Mesenchymal stem cell (in vitro differentiated cells and primary cell): ENCODE results near the gene NXF2. TPM values are rescaled to one million over a fixed set of nuclear protein-coding genes. Genes with fewer than 3 reads are reported as not detected.
"Not testable (repeated sequence)": the region's sequence is repeated elsewhere in the genome, so short reads cannot be mapped to it uniquely, and the experiment has no call there.

ENCODE experiments used
- DNase-seq: peaks from one replicate; pipeline ENCODE4 v3.0.0-alpha.2; 2013
- H2AFZ ChIP-seq: one replicate; pipeline ENCODE4 v1.6.1; 2013; ENCODE audit warnings: low read depth, mild to moderate bottlenecking, control low read depth, inconsistent platforms, low read length, moderate library complexity
- H2AK5ac ChIP-seq: 2 replicates; pipeline ENCODE4 v1.6.1; 2013; ENCODE audit warnings: low read length, moderate library complexity, mild to moderate bottlenecking, inconsistent platforms; ENCODE audit not compliant: severe bottlenecking
- H2BK120ac ChIP-seq: one replicate; pipeline ENCODE4 v1.6.1; 2013; ENCODE audit warnings: low read depth, mild to moderate bottlenecking, inconsistent platforms, low read length, moderate library complexity
- H2BK12ac ChIP-seq, 2 experiments: one replicate each; pipeline ENCODE4 v1.6.1; 2013; ENCODE audit warnings: inconsistent platforms in 2 of 2, low read length in 2 of 2, mild to moderate bottlenecking in 2 of 2, moderate library complexity in 2 of 2, control low read depth in 1 of 2
- H2BK15ac ChIP-seq: one replicate; pipeline ENCODE4 v1.6.1; 2013; ENCODE audit warnings: mild to moderate bottlenecking, low read depth, inconsistent platforms; ENCODE audit not compliant: poor library complexity, severe bottlenecking
- H2BK5ac ChIP-seq: 2 replicates; pipeline ENCODE4 v1.6.1; 2013; ENCODE audit warnings: low read depth, mild to moderate bottlenecking, low read length, control low read depth, inconsistent platforms; ENCODE audit not compliant: poor library complexity, severe bottlenecking
- H3K14ac ChIP-seq, 2 experiments: one replicate each; pipeline ENCODE4 v1.6.1; 2013; ENCODE audit warnings: inconsistent platforms in 2 of 2, low read length in 2 of 2, control low read depth in 1 of 2, mild to moderate bottlenecking in 1 of 2, moderate library complexity in 1 of 2
- H3K18ac ChIP-seq, 2 experiments: one replicate each; pipeline ENCODE4 v1.6.1; 2013; ENCODE audit warnings: inconsistent platforms in 2 of 2, low read length in 2 of 2, control low read depth in 1 of 2, low read depth in 1 of 2, mild to moderate bottlenecking in 1 of 2
- H3K23ac ChIP-seq, 2 experiments: one replicate each; pipeline ENCODE4 v1.6.1; 2013; ENCODE audit warnings: inconsistent platforms in 2 of 2, low read length in 2 of 2, mild to moderate bottlenecking in 2 of 2, moderate library complexity in 2 of 2, control low read depth in 1 of 2
- H3K27ac ChIP-seq: 2 replicates; pipeline ENCODE4 v1.5.1; 2013; ENCODE audit warnings: mild to moderate bottlenecking, moderate library complexity, low read length, control low read depth, inconsistent platforms; ENCODE audit not compliant: poor library complexity, severe bottlenecking
- H3K27me3 ChIP-seq, 2 experiments: 2 replicates each; pipeline versions ENCODE4 v1.6.1 to v1.7.0; 2013; ENCODE audit warnings: low read length in 2 of 2, mild to moderate bottlenecking in 2 of 2, moderate library complexity in 2 of 2, control low read depth in 1 of 2, inconsistent platforms in 1 of 2; ENCODE audit not compliant: control insufficient read depth in 1 of 2, insufficient read depth in 1 of 2
- H3K36me3 ChIP-seq, 2 experiments: 2 replicates each; pipeline versions ENCODE4 v1.6.1 to v1.7.0; 2013; ENCODE audit warnings: low read length in 2 of 2, control low read depth in 1 of 2, inconsistent platforms in 1 of 2, low read depth in 1 of 2, mild to moderate bottlenecking in 1 of 2; ENCODE audit not compliant: insufficient read depth in 2 of 2, control insufficient read depth in 1 of 2
- H3K4ac ChIP-seq, 2 experiments: one replicate each; pipeline ENCODE4 v1.6.1; 2013; ENCODE audit warnings: inconsistent platforms in 2 of 2, low read length in 2 of 2, mild to moderate bottlenecking in 2 of 2, moderate library complexity in 2 of 2, control low read depth in 1 of 2, low read depth in 1 of 2
- H3K4me1 ChIP-seq: 2 replicates; pipeline ENCODE4 v1.6.1; 2013; ENCODE audit warnings: low read depth, low read length, control low read depth; ENCODE audit not compliant: control insufficient read depth, insufficient read depth
- H3K4me2 ChIP-seq: 2 replicates; pipeline ENCODE4 v1.6.1; 2013; ENCODE audit warnings: low read length, mild to moderate bottlenecking, inconsistent platforms; ENCODE audit not compliant: poor library complexity, severe bottlenecking
- H3K4me3 ChIP-seq, 2 experiments: 2 replicates each; pipeline versions ENCODE4 v1.5.1 to v1.7.0; 2013; ENCODE audit warnings: low read length in 2 of 2, mild to moderate bottlenecking in 2 of 2, control low read depth in 1 of 2, low read depth in 1 of 2; ENCODE audit not compliant: insufficient read depth in 1 of 2
- H3K79me1 ChIP-seq: replicated peaks from 2 replicates; pipeline ENCODE4 v1.6.1; 2013; ENCODE audit warnings: mild to moderate bottlenecking, control low read depth, low read length, inconsistent platforms; ENCODE audit not compliant: poor library complexity, severe bottlenecking
- H3K9ac ChIP-seq: 2 replicates; pipeline ENCODE4 v1.7.0; 2013; ENCODE audit warnings: mild to moderate bottlenecking, low read length, moderate library complexity
- H3K9me3 ChIP-seq: 2 replicates; pipeline ENCODE4 v1.7.0; 2013; ENCODE audit warnings: mild to moderate bottlenecking, low read length; ENCODE audit not compliant: control insufficient read depth
- H4K8ac ChIP-seq: one replicate; pipeline ENCODE4 v1.6.1; 2013; ENCODE audit warnings: inconsistent platforms, mild to moderate bottlenecking, low read length, moderate library complexity
- H4K91ac ChIP-seq: one replicate; pipeline ENCODE4 v1.6.1; 2013; ENCODE audit warnings: mild to moderate bottlenecking, low read length, inconsistent platforms
- WGBS: methylation state at CpG from one replicate; pipeline ENCODE4 v1.1.7; 2013; ENCODE audit warnings: mixed read lengths; 5-methylcytosine and 5-hydroxymethylcytosine counted together
- polyA plus RNA-seq, 2 experiments: library from polyadenylated mRNA; stranded (reverse); fragments of 200-250 nt; gene quantifications; one replicate each; pipeline ENCODE4 v1.2.3, GENCODE V29; 2013

Gene NXF2
- polyA plus RNA-seq (2013, experiment 1 of 2) = not detected
- polyA plus RNA-seq (2013, experiment 2 of 2) = not detected

GRCh38 chrX:102246893-102247292 lies at the start of gene NXF2:
NXF2 (plus strand) TSS chrX:102247167; CDS start chrX:102307079, 59,912 bp downstream.
- H3K79me1 ChIP-seq = not testable (repeated sequence)

GRCh38 chrX:102207940-102208339 lies 39.0 kb upstream of the NXF2 start:
- not testable (repeated sequence) for H3K9ac ChIP-seq, DNase-seq, H3K4me2 ChIP-seq, H3K4ac ChIP-seq, H3K4me3 ChIP-seq, H2BK15ac ChIP-seq, H3K27me3 ChIP-seq, H3K18ac ChIP-seq, H3K4me1 ChIP-seq, H2BK12ac ChIP-seq, H3K23ac ChIP-seq, H2BK5ac ChIP-seq, H3K9me3 ChIP-seq, H2BK120ac ChIP-seq, H4K8ac ChIP-seq, H2AK5ac ChIP-seq, H3K14ac ChIP-seq, H3K27ac ChIP-seq, H3K79me1 ChIP-seq, H3K36me3 ChIP-seq, H2AFZ ChIP-seq, H4K91ac ChIP-seq
- WGBS = no CpG with 5 or more reads among the region's 5 CpGs

More at GRCh38 chrX:102246893-102247292, at the start of gene NXF2:
- not testable (repeated sequence) for H2AFZ ChIP-seq, H3K4ac ChIP-seq, H4K8ac ChIP-seq, H3K36me3 ChIP-seq, H2BK15ac ChIP-seq, H3K9me3 ChIP-seq, H3K27me3 ChIP-seq, H4K91ac ChIP-seq, H2BK12ac ChIP-seq, H3K27ac ChIP-seq, H3K4me1 ChIP-seq, H3K23ac ChIP-seq, H2BK120ac ChIP-seq, H3K4me3 ChIP-seq, H2AK5ac ChIP-seq, H3K18ac ChIP-seq, H2BK5ac ChIP-seq, DNase-seq, H3K14ac ChIP-seq, H3K4me2 ChIP-seq, H3K9ac ChIP-seq
- no CpG with 5 or more reads among the region's 9 CpGs for WGBS

GRCh38 chrX:102214986-102215385 lies 32.0 kb upstream of the NXF2 start, which contains the start of gene TCP11X1:
TCP11X1 (plus strand) TSS chrX:102215301.
- WGBS = no CpG with 5 or more reads among the region's 15 CpGs

GRCh38 chrX:102216497-102216896 lies 30.5 kb upstream of the NXF2 start:
- H3K4me1 ChIP-seq, H4K91ac ChIP-seq, H3K36me3 ChIP-seq, H3K4me2 ChIP-seq, H3K27ac ChIP-seq, H4K8ac ChIP-seq, H3K9me3 ChIP-seq, H2BK120ac ChIP-seq, H3K14ac ChIP-seq, H3K18ac ChIP-seq, H3K79me1 ChIP-seq, DNase-seq, H3K27me3 ChIP-seq, H3K4me3 ChIP-seq, H2BK5ac ChIP-seq, H2AFZ ChIP-seq, H2BK12ac ChIP-seq, H2AK5ac ChIP-seq, H3K4ac ChIP-seq, H3K9ac ChIP-seq, H3K23ac ChIP-seq, H2BK15ac ChIP-seq: not testable (repeated sequence)
- no CpG with 5 or more reads among the region's 3 CpGs for WGBS

More at GRCh38 chrX:102214986-102215385, 32.0 kb upstream of the NXF2 start, which contains the start of gene TCP11X1:
- DNase-seq, H3K36me3 ChIP-seq, H3K4me2 ChIP-seq, H2AK5ac ChIP-seq, H3K14ac ChIP-seq, H4K8ac ChIP-seq, H3K4me1 ChIP-seq, H2AFZ ChIP-seq, H3K79me1 ChIP-seq, H3K27ac ChIP-seq, H2BK5ac ChIP-seq, H3K9me3 ChIP-seq, H2BK15ac ChIP-seq, H3K23ac ChIP-seq, H2BK120ac ChIP-seq, H3K4ac ChIP-seq, H3K4me3 ChIP-seq, H3K27me3 ChIP-seq, H2BK12ac ChIP-seq, H4K91ac ChIP-seq, H3K9ac ChIP-seq, H3K18ac ChIP-seq: not testable (repeated sequence)
